ENCODE data around the gene USP22.

The USP22 gene

DNA sequence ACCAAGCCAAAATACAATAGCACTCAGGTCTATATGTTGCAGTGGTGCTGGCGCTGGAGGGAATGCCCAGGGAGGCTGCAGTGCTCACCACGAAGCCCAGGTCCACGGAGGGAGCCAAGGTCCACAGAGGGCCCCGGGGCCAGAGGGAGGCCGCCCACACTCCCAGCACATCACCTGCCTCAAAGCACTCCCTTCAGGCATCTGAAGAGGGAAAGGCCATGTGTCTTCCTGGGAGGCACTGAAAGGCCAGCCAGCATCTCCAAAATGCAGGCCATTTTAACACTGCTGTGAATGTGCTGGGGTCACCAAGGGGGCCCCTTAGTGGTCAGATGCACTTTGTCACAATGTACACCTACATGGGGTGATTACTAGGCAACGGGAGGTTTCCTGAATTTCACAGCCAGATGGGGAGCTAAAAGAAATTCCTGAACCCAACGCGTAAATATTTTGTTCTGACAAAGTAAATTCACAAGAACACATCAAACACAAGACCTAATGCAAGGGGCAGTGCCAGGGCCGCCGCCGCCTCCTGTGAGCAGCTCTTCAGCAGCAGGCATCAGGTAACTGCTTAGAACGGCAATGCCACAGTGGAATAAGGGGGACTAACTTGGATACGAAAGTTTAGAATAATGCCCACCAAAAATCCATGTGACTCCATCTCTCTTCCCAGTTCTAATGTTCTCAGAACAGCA is 42.8 kb downstream of the USP22 start:
- no peak for DNase-seq (ENCODE audit: low spot score)

DNA sequence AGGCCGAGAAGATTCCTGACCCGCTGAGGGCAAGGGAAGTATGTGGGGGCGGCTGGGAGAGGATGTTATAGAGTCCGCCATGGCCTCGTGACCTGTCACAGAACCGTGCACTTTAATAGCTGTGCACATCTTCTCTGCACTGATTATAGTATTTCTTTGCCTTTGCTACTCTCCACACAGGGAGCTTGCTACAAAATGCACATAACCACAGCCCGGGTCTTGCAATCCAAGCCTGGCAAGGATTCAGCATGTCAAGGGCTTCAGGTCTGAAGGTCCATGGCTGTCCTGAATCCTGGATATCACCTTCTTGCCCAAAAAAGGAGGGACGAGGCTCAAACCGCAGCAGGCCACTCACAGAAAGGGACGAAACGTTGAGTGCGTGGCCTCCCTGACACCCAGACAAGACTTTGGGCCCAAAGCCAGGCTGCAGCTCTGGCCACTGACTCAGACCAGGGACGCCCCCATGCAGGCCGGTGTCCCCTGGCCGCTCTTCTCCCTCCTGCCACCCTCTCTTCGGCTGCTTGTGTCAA is 43.7 kb downstream of the USP22 start:
- DNase-seq (ENCODE audit: low spot score), result no peak

DNA sequence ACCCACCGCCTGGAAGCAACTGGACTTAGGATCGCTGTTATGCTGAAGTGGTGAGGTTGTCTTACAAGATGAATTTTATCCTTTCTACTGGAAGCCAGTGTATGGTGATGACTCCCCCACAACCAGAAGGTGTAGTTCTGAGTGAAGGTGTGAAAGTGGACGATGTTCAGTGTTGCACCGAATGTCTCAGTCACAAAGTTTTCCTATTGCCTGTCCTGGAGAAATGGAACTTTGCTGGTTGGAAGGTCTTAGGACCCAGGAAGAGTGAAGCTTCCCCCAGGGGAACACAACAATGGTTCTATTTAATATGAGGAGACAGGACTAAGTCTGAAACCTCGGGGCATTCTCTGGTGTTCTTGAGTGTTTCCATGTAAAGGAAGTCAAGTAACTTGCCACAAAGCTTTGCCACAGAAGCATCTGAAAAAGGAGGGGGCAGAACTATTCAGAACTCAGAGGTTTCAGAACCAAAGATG is 44.2 kb downstream of the USP22 start:
- no peak for DNase-seq (ENCODE audit: low spot score)

DNA sequence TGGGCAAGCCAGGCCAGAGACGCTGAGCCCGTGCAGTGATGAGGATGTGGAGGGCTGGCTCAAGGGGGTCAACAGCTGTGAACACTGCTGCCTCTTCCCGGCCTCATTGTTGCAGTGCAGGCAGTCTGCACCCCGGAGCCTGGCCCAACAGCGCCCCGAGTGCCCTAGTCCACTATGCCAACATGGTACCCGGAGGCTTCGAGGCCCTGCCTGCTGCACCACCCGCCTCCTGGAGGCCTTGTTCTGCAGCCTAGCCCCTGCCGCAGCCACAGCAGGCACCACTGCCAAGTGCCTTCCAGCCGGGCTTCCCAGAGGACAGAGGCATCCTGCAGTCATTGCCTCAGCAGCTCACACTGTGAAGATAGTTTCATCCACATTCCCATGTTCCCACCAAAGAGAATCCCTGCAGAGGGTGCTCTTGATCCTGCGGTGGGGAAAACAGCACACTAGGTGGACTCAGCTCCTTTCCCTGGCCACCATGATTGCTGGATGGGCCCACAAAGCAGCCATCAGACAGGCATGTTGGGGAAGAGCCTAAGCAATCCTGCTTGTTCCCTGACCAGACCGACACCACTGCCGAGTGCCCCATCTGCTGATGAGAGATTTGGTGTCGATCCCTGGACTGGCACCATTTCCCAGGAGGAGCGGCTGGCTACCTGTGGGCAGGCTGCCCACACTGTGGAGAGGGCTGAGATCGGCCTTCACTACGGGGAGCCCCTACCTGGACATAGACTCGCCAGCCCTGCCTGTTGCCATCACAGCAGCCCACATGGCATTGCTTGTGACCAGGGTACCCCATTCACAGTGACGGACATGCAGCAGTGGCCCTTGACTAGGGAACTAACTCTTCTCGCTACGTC is 44.9 kb downstream of the USP22 start:
- DNase-seq (ENCODE audit: low spot score), result no peak

DNA sequence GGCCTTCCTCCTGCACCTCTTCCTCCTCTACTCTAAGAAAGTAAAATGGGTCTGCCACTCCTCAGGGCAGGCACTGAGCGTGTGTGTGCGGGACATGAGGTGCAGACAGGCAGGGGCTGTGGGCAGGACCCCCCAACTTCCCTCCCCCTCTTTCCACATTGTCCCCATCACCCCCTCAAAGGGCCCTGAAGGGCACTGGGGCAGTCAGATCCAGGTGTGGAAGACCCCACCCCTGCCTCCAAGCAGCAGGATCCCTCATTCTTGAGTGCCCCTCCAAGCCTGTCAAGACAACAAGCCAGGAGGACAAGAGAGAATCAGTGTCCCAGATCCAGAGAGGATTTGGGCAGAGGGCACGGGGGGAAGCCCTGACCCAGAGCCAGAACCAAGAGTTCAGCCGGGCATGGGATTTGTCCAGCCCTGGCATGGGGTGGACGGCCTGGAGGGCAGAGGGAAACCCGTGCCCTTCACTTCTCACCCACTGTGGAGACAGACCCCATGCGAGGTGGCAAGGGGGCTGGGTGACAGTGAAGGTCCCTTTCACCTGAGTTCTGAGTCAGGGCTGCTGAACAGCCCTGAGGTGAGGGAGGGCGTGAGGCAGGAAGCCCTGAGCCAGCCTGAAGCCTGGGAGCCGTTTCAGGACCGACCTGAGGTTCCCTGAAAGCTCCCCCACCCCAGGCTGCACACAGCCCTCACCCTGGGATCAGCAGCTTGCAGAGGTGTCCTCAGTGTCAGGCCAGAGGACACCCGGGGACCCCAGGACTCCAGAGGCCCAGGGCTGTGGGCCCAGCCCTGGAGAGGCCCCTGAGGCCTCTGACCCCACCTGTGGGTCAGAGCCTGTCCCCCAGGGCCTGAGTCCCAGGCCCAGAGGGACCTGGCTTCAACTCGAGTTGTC is 45.8 kb downstream of the USP22 start:
- no peak for DNase-seq (ENCODE audit: low spot score)

DNA sequence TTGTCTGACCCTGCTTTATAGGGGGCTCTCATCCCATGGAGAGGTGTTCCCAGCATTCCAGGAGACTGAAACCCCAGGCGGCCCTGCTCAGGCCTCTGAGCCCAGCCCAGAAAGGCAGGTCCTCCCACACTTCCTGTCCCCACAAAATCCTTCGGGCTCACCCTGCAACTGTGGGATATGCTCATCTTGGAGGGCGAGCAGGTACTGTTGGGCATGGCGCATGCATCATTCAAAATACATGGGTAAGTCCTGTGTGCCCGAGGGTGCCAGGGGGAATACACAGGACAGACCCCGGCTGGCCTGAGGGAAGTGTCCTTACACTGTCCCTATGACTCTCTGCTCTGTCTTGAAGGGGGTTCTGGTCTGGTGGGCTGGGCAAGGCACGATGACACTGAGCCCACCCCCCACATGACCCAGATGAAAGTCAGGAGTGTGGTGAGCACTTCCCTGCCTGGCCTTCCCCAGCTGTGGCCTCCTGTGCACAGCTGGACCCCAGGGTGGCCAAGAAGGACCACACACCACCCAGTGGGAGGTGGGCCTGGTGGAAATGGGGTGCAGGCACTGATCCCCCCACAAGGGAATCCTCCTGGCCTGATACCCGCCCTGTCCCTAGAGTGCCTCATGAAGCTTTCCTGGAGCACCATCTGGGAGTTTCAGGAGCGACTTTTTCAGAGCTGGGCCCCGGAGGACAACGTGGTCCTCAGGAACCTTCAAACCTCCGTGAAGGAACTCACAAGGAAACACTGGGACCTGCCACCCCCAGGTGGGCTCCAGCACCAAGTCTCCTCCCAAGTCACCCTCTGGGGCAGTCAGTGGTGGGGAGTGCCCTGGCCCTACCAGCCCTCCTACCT is 46.7 kb downstream of the USP22 start:
- DNase-seq (ENCODE audit: low spot score), result no peak

DNA sequence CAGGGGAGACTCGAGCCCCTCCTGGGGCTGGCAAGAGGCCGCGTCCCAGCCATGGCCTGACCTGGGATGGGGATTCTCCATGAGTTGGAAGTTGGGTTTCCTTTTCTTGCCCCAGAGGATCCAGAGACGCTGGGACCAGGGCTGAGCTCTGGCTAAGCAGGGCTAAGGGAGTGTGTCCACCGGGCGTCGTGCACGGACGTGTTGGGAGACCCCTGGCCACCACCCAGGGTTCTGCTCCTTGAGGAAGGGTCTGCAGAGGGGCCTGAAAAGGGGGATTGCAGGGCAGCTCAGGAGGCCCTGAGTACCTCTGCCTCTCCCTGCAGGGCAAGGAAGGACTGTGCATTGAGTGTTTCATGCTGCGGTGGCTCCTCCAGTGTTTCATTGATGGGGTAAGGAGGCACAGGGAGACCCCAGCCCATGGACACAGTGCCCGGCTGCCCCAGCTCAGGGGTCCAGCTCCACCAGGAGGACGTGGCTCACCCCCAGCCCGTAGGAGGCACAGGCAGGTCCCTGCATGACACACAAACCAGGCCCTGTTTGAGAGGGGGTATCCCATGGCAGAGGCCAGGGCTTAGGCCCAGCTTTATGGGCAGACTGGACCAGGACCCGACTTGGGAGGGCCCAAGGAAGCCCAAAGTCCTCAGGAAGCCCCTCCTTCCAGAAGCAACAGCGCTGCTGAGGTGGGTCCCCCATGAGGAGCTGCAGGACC is 47.5 kb downstream of the USP22 start:
- DNase-seq (ENCODE audit: low spot score), result no peak

DNA sequence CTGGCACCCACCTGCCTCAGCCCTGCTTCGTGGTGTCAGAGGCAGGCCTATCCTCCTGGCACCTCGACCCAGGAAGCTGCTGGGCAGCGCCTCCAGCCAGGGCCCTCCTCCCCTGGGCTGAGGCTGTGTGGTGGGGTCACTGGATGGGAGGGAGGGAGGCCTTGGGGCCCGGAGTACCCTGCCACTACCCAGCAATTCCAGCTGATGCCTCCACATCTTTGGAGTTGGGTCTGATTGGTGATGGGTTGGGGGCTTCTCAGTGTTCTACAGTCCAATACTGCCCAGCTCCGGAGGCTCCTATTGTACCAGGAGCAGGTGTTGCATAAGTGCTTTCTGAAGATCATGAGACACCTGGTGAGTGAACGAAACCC is 48.0 kb downstream of the USP22 start:
- no peak for DNase-seq (ENCODE audit: low spot score)

DNA sequence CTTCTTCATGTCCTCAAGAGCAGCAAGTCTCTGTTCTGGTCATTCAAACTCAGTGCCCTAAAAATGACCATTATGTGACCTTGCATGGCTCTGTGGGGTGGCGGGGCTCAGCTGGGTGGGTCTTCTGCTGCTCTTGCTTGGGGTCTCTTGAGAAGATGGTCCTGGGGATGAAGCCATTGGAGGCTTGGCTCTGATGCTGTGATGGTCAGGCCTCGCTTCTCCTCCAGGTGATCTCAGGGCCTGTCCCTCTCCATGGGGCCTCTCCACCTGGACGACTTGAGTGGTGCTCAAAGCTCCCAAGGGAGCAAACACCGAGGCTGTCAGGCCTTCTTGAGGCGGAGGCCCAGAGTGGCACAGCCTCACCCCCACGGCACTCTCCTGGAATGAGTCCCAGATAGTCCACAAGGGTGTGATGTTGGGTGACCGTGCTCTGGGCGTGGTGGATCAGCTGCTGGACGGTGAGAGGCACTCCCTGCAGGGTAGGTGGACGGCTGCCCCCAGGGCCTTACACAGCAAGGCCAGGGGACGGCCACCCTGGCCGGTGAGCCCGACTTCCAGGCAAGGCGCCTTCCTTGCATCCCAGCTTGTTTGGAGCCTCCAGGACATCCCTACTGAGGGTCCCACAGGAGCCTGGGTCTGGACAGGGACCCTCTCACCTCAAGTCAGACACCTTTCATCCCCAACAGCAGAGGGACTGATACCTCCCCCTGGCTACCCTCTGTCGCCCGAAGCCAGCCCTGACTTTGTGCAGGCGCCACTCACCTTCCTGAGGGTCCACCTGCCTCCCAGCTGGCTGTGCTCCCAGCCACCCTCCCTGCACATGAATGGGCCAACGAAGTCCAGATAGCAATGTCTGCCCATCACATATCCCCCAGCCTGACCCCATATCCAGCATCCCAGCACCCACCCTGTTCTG is 48.7 kb downstream of the USP22 start:
- DNase-seq (ENCODE audit: low spot score), result no peak

DNA sequence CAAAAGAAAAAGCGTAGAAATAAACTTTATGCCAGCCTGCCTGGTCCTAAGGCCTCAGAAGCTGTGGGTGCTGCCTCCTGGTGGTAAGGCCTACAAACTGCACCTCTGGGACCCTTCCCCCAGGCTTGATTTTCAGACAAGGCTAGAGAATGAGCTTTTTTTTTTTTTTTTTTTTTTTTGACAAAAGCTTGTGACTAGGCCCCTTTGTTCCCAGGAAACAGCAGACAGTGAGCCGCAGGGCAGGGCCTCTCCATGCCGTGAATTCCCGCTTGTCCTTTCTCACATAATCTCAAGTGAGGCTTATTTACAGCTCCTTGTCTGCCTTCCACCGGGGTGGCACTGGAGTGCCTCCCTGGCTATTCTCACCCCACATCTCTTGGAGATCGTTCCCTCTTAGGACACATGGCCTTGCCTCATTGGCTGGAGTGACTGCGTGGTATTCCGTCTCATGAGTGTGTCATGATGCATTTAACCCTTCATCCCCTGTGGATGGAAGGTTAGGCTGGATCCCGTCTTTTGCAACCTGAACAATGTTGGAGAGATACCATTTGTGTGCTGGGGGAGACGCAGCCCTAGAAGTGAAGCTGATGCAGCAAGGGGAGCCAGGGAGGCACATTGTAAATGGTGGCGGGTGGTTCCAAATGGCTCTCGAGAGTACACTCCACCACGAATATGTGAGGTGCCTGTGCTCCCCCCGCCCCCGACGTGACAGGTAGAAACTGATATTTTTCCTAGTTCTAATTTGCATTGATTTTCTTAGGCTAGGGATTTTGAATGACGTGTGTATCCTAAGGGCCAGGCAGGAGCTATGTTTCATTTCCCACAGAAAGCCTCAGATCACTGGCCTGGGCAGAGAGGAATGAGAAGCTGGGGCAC is 49.6 kb downstream of the USP22 start:
- DNase-seq (ENCODE audit: low spot score), result peak; percentile 80

DNA sequence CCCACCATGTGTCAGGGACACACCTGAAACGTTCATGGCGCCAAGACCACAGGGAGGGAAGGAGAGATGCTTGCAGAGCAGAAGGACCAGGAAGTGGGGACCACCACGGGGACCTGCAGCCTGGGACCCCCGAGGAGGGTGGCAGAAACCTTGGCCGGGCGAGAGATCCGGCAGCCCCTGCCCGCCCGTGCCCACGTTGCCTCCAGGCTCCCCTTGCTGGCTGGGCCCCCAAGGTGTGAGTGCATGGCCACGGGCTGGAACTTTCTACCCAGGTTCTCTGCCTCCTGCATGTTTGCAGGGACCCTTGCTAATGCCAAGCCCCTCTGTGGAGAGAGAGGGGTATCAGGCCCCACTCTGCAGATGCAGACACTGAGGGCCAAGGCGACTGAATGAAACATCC is 50.4 kb downstream of the USP22 start:
- DNase-seq (ENCODE audit: low spot score), result no peak

DNA sequence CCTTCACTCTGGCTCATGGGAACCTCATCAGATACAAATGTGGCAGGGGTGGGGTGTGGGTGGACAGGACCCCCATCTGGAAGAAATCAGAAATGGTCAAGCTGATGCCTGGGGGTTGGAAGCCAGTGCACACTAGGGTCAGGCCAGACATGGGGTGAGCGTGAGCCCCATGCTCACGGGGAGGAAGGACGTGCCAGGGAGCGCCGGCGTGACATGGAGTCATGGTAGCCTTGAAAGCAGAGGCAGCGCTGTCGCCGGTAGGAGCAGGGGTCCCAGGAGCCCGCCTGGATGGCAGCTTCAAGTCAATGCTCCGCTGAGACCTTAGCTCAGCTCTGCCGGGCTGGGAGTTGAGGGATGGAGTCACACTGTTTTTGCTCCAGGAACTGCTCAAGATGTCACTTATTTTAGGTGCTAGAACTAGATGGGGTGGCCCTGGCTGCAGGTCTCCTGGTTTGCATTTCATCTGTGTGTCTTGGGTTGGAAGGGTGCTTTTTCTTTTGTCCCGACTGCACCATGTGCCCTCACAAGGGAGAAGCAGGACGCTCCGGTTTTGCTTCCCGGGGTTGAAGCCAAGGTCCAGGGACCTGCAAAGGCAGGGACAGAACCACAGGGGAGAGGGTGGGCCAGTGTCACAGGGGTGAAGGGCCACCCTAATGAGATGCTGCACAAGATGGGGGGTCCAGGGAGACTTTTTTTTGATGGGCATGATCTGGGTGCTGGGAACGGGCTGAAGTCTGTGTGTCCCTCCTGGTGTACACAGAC is 51.4 kb downstream of the USP22 start:
- DNase-seq (ENCODE audit: low spot score), result no peak

DNA sequence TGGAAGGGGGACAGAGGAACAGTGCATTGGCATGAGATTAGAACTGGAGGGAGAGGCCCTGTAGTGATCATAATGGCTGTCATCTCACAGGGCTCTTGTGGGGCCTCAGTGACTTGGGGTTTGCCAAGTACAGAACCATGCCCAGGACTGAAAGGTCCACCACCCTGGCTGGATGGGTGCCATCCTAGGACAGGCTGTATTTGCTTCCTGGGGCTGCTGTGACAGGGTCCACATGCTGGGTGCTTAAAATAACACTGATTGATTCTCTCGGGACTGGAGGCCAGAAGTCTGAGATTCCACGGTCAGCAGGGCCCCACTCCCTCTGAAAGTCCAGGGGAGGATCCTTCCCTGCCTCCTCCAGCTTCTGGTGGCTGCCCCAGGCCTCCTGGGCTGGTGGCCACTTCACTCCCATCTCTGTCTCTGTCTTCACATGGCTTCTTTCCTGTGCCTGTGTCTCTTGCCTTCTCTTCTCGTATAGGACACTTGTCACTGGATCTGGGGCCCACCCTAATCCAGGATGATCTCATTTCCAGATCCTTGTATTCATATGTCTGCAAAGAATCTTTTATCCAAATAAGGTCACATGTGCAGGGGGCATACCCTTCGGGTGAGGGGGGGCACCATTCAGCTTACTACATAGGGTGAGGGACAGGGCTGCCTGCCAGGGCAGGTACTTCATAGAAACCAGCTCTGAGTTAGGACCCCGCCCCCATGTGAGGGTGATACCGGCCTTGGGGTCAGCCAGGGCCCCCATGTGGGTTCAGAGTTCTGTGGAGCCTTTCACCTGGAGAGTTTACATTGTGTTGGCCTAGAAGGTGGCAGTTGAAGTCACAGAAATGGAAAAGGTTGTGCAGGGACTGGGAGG is 52.6 kb downstream of the USP22 start:
- DNase-seq (ENCODE audit: low spot score), result no peak

DNA sequence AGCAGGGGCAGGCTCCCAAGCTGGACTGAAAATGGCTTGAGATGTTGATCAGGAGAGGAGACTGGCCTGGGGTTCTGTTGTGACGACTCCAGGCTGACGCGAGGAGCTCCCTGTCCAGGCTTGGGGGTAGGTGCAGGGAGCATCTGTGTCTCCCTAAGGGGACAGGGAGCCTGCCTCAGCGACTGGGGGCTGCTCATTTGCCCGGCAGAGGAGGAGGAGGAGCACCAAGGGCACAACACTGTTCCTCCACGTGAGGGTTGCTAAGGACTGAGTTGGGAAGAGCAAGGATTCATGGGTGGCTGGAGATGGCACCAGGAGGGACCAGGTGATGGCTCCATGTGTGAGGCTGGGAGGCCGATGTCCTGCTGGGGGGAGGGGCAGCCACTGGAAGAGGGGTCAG is 53.3 kb downstream of the USP22 start:
- no peak for DNase-seq (ENCODE audit: low spot score)

DNA sequence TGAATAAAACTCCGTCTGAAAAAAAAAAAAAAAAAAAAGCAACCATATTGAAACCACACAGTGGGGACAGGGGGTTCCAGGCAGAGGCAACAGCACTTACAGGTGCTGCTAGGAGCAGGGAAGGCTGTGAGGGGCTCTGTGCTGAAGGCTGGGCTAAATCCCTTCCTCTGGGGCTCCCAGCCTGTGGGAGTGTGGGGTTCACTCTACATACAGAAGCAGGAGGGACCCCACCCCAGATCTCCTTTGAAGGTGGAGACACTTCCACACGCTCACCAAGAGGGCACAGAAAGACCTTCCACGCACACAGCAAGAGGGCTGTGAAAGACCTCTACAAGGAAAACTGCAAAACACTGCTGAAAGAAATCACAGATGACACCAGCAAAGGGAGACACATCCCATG is 53.9 kb downstream of the USP22 start:
- DNase-seq (ENCODE audit: low spot score), result no peak

DNA sequence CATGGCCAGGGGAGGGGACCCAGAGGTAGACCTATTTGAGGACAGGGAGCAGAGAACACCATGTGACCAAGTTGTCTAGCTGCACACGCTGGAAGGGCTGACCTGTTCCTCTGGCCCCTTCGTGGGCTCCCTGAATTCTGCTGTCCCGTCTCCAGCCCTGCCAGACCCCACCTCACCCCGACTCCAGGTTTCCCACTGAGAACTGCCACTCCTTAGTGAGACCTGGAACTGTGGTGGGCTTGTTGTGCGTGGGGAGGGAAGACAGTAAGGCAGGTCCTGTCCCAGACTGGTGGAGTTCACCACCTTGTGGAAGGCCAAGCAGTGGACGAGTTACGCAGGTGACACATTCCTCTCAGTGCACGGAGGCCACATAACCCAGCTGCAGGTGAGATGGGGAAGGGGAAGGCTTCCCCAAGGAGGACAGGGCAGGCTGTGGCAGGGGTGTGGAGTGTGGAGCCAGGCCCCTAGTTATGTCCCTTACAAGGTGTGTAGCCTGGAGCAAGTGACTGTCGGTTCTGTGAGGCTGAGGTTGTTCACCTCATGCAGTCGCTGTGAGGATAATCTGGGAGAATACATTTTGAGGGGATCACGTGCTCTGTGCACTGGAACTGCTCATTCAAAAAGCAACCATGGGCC is 54.7 kb downstream of the USP22 start:
- no peak for DNase-seq (ENCODE audit: low spot score)

All from HuH-7.5 (cell line).